ENCODE results near the gene EVA1C. TPM values are rescaled to one million over a fixed set of nuclear protein-coding genes. Genes with fewer than 3 reads are reported as not detected.

The EVA1C gene
- total RNA-seq, 1 experiment from 2014 or later, result 16.1 TPM

GRCh38 chr21:32554832-32555638, 142.5 kb downstream of the EVA1C start:
- TF ChIP-seq EZH2 (IDR thresholded peaks at IDR 0.05; ENCODE audit: low read length, unreplicated experiment) (no peak), CTCF (conservative IDR thresholded peaks at IDR 0.05; ENCODE audit: low read depth, low read length) (no peak)
- no peak overlapping the region for H3K4me3 ChIP-seq (ENCODE audit: low read length)
- H3K4me2 ChIP-seq (ENCODE audit: low read length), result no peak overlapping the region
- H3K9me2 ChIP-seq (replicated peaks; ENCODE audit: low read length), result no peaks in the 10 kb centered on the region
- H3K9ac ChIP-seq (ENCODE audit: low read length), result no peak overlapping the region
- DNase-seq (no peak), ATAC-seq (no peak)
- H3K4me1 ChIP-seq (ENCODE audit: insufficient read depth, low read length), result no peaks in the 10 kb centered on the region
- CTCF ChIA-PET, result no interaction called here
- no peaks in the 10 kb centered on the region for H3K36me3 ChIP-seq (ENCODE audit: low read depth, low read length)
- no peak overlapping the region for H3K27ac ChIP-seq (ENCODE audit: low read length)
- no peak overlapping the region for H2AFZ ChIP-seq (ENCODE audit: low read length)
- no peaks in the 10 kb centered on the region for H4K20me1 ChIP-seq (ENCODE audit: low read length)
- BruUV-seq (replicated peaks), result no TSS peak
- H3F3A ChIP-seq (ENCODE audit: low read length, unreplicated experiment), result no peaks in the 10 kb centered on the region
- POLR2A ChIA-PET (ENCODE audit: unreplicated experiment), result no interaction called here
- no peaks in the 10 kb centered on the region for H3K9me3 ChIP-seq (ENCODE audit: low read length)
- H3K27me3 ChIP-seq (ENCODE audit: low read length), result no peaks in the 10 kb centered on the region
- no peaks in the 10 kb centered on the region for H3K79me2 ChIP-seq (ENCODE audit: low read length)
- intact Hi-C loops (cut with micrococcal nuclease), result no loop called here

GRCh38 chr21:32558106-32558505, 145.6 kb downstream of the EVA1C start:
- TF ChIP-seq EZH2 (IDR thresholded peaks at IDR 0.05; ENCODE audit: low read length, unreplicated experiment) (no peak), EZH2phosphoT487 (IDR thresholded peaks at IDR 0.05; ENCODE audit: borderline replicate concordance, low read length) (no peak), CTCF (conservative IDR thresholded peaks at IDR 0.05; ENCODE audit: low read depth, low read length) (no peak)
- no peaks in the 10 kb centered on the region for H3F3A ChIP-seq (ENCODE audit: low read length, unreplicated experiment)
- H4K20me1 ChIP-seq (ENCODE audit: low read length), result no peaks in the 10 kb centered on the region
- ChIA-PET CTCF (no interaction called here), POLR2A (ENCODE audit: unreplicated experiment) (no interaction called here)
- no TSS peak for BruUV-seq (replicated peaks)
- no peak overlapping the region for H3K4me2 ChIP-seq (ENCODE audit: low read length)
- H3K27ac ChIP-seq (ENCODE audit: low read length), result no peak overlapping the region
- no peak overlapping the region for H3K4me3 ChIP-seq (ENCODE audit: low read length)
- no peaks in the 10 kb centered on the region for H3K4me1 ChIP-seq (ENCODE audit: insufficient read depth, low read length)
- DNase-seq (no peak), ATAC-seq (no peak)
- no peaks in the 10 kb centered on the region for H3K36me3 ChIP-seq (ENCODE audit: low read depth, low read length)
- no peak overlapping the region for H3K9ac ChIP-seq (ENCODE audit: low read length)
- no peaks in the 10 kb centered on the region for H3K79me2 ChIP-seq (ENCODE audit: low read length)
- intact Hi-C loops (cut with micrococcal nuclease), result no loop called here
- no peak overlapping the region for H2AFZ ChIP-seq (ENCODE audit: low read length)
- H3K27me3 ChIP-seq (ENCODE audit: low read length), result no peaks in the 10 kb centered on the region
- H3K9me3 ChIP-seq (ENCODE audit: low read length), result no peaks in the 10 kb centered on the region
- H3K9me2 ChIP-seq (replicated peaks; ENCODE audit: low read length), result no peaks in the 10 kb centered on the region

GRCh38 chr21:32559006-32559610, 146.6 kb downstream of the EVA1C start:
- Histone ChIP-seq H4K20me1 (ENCODE audit: low read length) (no peaks in the 10 kb centered on the region), H3K4me3 (ENCODE audit: low read length) (no peak overlapping the region), H3K9me2 (replicated peaks; ENCODE audit: low read length) (no peaks in the 10 kb centered on the region), H3K79me2 (ENCODE audit: low read length) (no peaks in the 10 kb centered on the region), H3K4me1 (ENCODE audit: insufficient read depth, low read length) (no peaks in the 10 kb centered on the region), H3K36me3 (ENCODE audit: low read depth, low read length) (no peaks in the 10 kb centered on the region), H3K27me3 (ENCODE audit: low read length) (no peaks in the 10 kb centered on the region), H3F3A (ENCODE audit: low read length, unreplicated experiment) (no peaks in the 10 kb centered on the region), H3K27ac (ENCODE audit: low read length) (no peak overlapping the region), H3K9ac (ENCODE audit: low read length) (no peak overlapping the region), H2AFZ (ENCODE audit: low read length) (no peak overlapping the region), H3K9me3 (ENCODE audit: low read length) (no peaks in the 10 kb centered on the region), H3K4me2 (ENCODE audit: low read length) (no peak overlapping the region)
- no peak for TF ChIP-seq EZH2 (IDR thresholded peaks at IDR 0.05; ENCODE audit: low read length, unreplicated experiment)
- TF ChIP-seq EZH2phosphoT487 (IDR thresholded peaks at IDR 0.05; ENCODE audit: borderline replicate concordance, low read length), result no peak
- TF ChIP-seq CTCF (conservative IDR thresholded peaks at IDR 0.05; ENCODE audit: low read depth, low read length), result no peak
- intact Hi-C loops (cut with micrococcal nuclease), result no loop called here
- ATAC-seq (no peak), DNase-seq (no peak)
- POLR2A ChIA-PET (ENCODE audit: unreplicated experiment), result no interaction called here
- BruUV-seq (replicated peaks), result no TSS peak
- CTCF ChIA-PET, result no interaction called here
